ENCODE results near the gene CPM. TPM values are rescaled to one million over a fixed set of nuclear protein-coding genes. Genes with fewer than 3 reads are reported as not detected.

The CPM gene
- total RNA-seq, 2 experiments from 2014 or later: 3.0 to 5.8 TPM

DNA sequence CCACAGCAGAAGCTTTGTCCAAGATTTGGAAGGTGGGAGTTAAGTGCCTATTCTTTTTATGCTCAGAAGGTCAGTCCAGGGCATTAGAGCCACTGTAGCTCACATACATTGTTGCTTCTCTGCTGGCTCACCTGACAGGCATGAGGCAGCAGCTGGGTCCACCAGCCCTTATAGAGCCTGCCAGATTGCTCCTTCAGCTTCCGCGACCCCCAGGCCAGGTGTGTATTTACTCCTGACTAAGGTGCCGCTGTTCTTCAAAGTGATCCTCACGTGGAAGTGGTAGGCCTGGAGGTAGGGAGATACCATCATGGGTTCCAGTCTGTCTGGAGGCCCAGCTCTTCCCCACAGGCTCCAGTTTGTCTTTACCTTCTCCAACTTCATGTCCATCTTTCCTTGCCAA is 17.5 kb upstream of the CPM start:
- Mint-ChIP-seq H3K27me3 (peaks cover 7% of the 10 kb centered on the region), H3K27ac (no peak overlapping the region), H3K9me3 (no peaks in the 10 kb centered on the region), H3K36me3 (ENCODE audit: low read depth) (no peaks in the 10 kb centered on the region), H3K4me3 (no peak overlapping the region), H3K4me1 (ENCODE audit: low read depth) (no peaks in the 10 kb centered on the region)
- intact Hi-C loops (cut with micrococcal nuclease): no loop called here
- no peak for DNase-seq
- no peak for ATAC-seq
- TF ChIP-seq, protein P1, sequence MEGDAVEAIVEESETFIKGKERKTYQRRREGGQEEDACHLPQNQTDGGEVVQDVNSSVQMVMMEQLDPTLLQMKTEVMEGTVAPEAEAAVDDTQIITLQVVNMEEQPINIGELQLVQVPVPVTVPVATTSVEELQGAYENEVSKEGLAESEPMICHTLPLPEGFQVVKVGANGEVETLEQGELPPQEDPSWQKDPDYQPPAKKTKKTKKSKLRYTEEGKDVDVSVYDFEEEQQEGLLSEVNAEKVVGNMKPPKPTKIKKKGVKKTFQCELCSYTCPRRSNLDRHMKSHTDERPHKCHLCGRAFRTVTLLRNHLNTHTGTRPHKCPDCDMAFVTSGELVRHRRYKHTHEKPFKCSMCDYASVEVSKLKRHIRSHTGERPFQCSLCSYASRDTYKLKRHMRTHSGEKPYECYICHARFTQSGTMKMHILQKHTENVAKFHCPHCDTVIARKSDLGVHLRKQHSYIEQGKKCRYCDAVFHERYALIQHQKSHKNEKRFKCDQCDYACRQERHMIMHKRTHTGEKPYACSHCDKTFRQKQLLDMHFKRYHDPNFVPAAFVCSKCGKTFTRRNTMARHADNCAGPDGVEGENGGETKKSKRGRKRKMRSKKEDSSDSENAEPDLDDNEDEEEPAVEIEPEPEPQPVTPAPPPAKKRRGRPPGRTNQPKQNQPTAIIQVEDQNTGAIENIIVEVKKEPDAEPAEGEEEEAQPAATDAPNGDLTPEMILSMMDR (IDR thresholded peaks at IDR 0.05): no peak
- CTCF ChIA-PET: no interaction called here
- POLR2A ChIA-PET: no interaction called here

DNA sequence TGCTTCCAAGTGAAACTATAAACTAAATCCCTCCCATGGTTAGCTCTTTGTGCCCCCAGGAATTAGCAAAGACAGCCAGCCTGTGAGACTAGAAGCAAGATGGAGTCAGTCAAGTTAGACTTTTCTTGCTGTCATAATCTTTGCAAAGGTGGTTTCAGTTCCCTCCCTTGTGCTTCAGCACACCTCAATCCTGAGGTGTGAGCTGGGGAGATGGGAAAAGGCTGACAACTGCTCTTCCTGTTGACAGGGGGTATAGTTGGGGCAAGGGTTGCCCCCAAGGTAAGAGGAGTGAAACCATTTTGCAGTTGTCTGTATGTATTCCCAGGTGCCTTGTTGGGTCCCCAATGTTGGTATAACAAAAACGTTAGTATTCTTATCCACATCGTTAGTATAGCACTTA is 12.3 kb upstream of the CPM start:
- DNase-seq (no peak), ATAC-seq (no peak)
- intact Hi-C loops (cut with micrococcal nuclease): no loop called here
- TF ChIP-seq, protein P1 (IDR thresholded peaks at IDR 0.05): no peak
- Mint-ChIP-seq H3K4me1 (ENCODE audit: low read depth) (no peaks in the 10 kb centered on the region), H3K27ac (no peak overlapping the region), H3K27me3 (peaks cover 25% of the 10 kb centered on the region), H3K9me3 (no peaks in the 10 kb centered on the region), H3K4me3 (no peak overlapping the region), H3K36me3 (ENCODE audit: low read depth) (no peaks in the 10 kb centered on the region)
- POLR2A ChIA-PET: no interaction called here
- CTCF ChIA-PET: no interaction called here

DNA sequence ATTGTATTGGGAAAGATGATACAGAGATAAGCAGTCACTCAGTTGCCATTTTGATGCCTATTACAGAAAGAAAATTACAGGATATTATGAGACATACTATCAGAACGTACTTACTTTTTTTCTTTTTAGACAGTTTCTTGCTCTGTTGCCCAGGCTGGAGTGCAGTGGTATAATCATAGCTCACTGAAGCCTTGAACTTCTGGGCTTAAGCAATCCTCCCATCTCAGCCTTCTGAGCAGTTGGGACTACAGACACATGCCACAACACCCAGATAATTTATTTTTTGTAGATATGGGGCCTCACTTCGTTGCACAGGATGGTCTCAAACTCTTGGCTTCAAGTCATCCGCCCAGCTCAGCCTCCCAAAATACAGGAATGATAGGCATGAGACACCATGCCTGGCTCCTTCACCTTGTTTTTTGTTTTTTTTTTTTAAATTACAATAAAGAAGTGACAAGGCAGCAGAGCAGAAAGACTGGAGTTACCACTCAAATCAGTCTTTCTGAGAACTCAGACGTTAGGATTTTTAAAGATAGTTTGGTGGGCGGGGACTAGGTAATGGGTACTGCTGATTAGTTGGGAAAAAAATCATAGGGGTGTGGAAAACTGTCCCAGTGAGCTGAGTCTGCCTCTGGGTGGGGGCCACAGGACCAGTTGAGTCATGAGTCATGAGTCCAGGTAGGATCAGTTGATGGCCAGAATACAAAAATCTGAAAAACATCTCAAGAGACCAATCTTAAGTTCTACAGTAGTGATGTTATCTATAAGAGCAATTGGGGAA is 11.5 kb upstream of the CPM start:
- no peaks in the 10 kb centered on the region for H3K36me3 Mint-ChIP-seq (ENCODE audit: low read depth)
- no peak for DNase-seq
- no peaks in the 10 kb centered on the region for H3K4me1 Mint-ChIP-seq (ENCODE audit: low read depth)
- intact Hi-C loops (cut with micrococcal nuclease): no loop called here
- no peak for ATAC-seq
- CTCF ChIA-PET: interaction anchor here (1.0 kb wide), 1 partner anchor 11 kb away, joined by 3 read pairs; no protein-coding TSS in a partner anchor
- TF ChIP-seq, protein P1 (IDR thresholded peaks at IDR 0.05): no peak
- H3K9me3 Mint-ChIP-seq: no peaks in the 10 kb centered on the region
- no peak overlapping the region for H3K27ac Mint-ChIP-seq
- POLR2A ChIA-PET: no interaction called here
- H3K27me3 Mint-ChIP-seq: peaks cover 26% of the 10 kb centered on the region
- no peak overlapping the region for H3K4me3 Mint-ChIP-seq

DNA sequence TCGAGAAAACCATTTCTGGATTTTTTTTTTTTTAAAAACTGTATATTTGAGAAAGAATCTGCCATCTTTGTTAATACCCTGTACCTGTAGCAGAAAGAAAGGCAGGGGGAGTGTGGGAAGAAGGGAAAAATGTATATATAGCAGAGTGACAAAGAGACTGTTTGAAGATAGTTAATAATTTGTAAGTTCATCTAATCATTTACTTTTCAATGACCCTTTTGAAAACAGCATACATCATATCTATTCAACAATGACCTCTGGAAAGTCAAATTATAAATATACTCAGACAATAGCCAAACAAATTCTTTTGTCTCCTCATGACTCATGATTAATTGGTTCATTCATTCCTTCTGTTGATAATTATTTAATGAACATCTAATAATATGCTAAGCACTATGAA is 10.9 kb upstream of the CPM start:
- Mint-ChIP-seq H3K4me3 (no peak overlapping the region), H3K27me3 (peaks cover 26% of the 10 kb centered on the region), H3K36me3 (ENCODE audit: low read depth) (no peaks in the 10 kb centered on the region), H3K9me3 (no peaks in the 10 kb centered on the region), H3K4me1 (ENCODE audit: low read depth) (no peaks in the 10 kb centered on the region), H3K27ac (no peak overlapping the region)
- ATAC-seq (no peak), DNase-seq (no peak)
- ChIA-PET POLR2A (no interaction called here), CTCF (interaction anchor here (1.0 to 1.2 kb wide), 3 partner anchors 12 to 75 kb away, joined by 3 read pairs; no protein-coding TSS in a partner anchor)
- TF ChIP-seq, protein P1 (IDR thresholded peaks at IDR 0.05): no peak
- intact Hi-C loops (cut with micrococcal nuclease): no loop called here

DNA sequence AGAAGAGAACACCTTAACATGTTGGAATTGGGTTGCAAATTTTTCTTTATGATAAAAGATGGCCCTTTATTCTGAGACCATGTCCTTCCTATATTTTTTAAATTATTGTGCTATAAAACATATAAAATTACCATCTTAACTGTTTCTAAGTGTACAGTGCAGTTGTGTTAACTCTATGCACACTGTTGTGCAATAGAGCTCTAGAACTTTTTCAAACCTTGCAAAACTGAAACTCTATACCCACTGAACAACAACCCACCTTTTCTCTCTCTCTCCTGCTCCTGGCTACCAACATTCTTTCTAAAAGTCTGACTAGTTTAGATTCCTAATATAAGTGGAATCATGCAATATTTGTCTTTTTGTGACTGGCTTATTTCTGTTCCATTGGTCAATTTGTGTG is 7.8 kb upstream of the CPM start:
- Mint-ChIP-seq H3K27me3 (peaks cover 28% of the 10 kb centered on the region), H3K9me3 (no peaks in the 10 kb centered on the region), H3K4me1 (ENCODE audit: low read depth) (peaks cover 3% of the 10 kb centered on the region), H3K36me3 (ENCODE audit: low read depth) (no peaks in the 10 kb centered on the region), H3K4me3 (no peak overlapping the region), H3K27ac (no peak overlapping the region)
- ChIA-PET CTCF (no interaction called here), POLR2A (no interaction called here)
- intact Hi-C loops (cut with micrococcal nuclease): no loop called here
- TF ChIP-seq, protein P1 (IDR thresholded peaks at IDR 0.05): no peak
- ATAC-seq (no peak), DNase-seq (no peak)

Measured in activated CD8-positive, alpha-beta T cell treated with anti-CD3 and anti-CD28 coated beads for 36 hours (primary cell).